Activated CD8-positive, alpha-beta T cell treated with anti-CD3 and anti-CD28 coated beads, Interleukin-2, amount 10 ng/mL, durations not matched to agents 7 days and 5 days (primary cell): ENCODE measurements around the gene PCDHB10. TPM values are rescaled to one million over a fixed set of nuclear protein-coding genes. Genes with fewer than 3 reads are reported as not detected.
"Not testable (repeated sequence)": the region's sequence is repeated elsewhere in the genome, so short reads cannot be mapped to it uniquely, and the experiment has no call there.

Experiments
- ATAC-seq: fragments of 150-1000 bp; cut with Tn5 transposase; one replicate; pipeline ENCODE4 v1.10.0; 2021; ENCODE audit warnings: moderate library complexity
- CTCF ChIA-PET: fragments of 350-600 bp; sonication (Branson Sonifier 250); formaldehyde crosslinking; loops from one replicate; lab custom pipeline; 2021; ENCODE audit warnings: antibody characterized with exemption; lab: Charles Lee
- POLR2A ChIA-PET: fragments of 350-600 bp; sonication (Branson Sonifier 250); formaldehyde crosslinking; loops from one replicate; lab custom pipeline; 2021; ENCODE audit warnings: antibody characterized with exemption; lab: Charles Lee
- DNase-seq: peaks from one replicate; pipeline ENCODE4 v3.0.0-alpha.2; 2020
- H3K27ac Mint-ChIP-seq: one replicate; pipeline ENCODE4 v1.8.0; 2021; ENCODE audit warnings: mild to moderate bottlenecking, mixed read lengths
- H3K27me3 Mint-ChIP-seq: one replicate; pipeline ENCODE4 v1.8.0; 2021; ENCODE audit warnings: low read depth, mixed read lengths
- H3K36me3 Mint-ChIP-seq: one replicate; pipeline ENCODE4 v1.8.0; 2021; ENCODE audit warnings: low read depth, mixed read lengths
- H3K4me1 Mint-ChIP-seq: one replicate; pipeline ENCODE4 v1.8.0; 2021; ENCODE audit warnings: low read depth, mixed read lengths
- H3K4me3 Mint-ChIP-seq: one replicate; pipeline ENCODE4 v1.8.0; 2021; ENCODE audit warnings: mild to moderate bottlenecking, mixed read lengths
- H3K9me3 Mint-ChIP-seq: one replicate; pipeline ENCODE4 v1.8.0; 2022; ENCODE audit warnings: mixed read lengths; ENCODE audit not compliant: insufficient read depth
- total RNA-seq, 2 experiments: library from RNA; stranded (reverse); gene quantifications; one replicate each; pipeline ENCODE4 v1.2.3, GENCODE V29; 2021

The PCDHB10 gene
- total RNA-seq, 2 experiments from 2014 or later = not detected

- H3K27ac Mint-ChIP-seq, ATAC-seq, H3K4me1 Mint-ChIP-seq, H3K4me3 Mint-ChIP-seq, H3K27me3 Mint-ChIP-seq, POLR2A ChIA-PET, H3K36me3 Mint-ChIP-seq, CTCF ChIA-PET, DNase-seq, H3K9me3 Mint-ChIP-seq: not testable (repeated sequence)
These were observed 17.7 kb upstream of the PCDHB10 start for GRCh38 chr5:141174291-141175104.

- Mint-ChIP-seq H3K36me3 (no peaks in the 10 kb centered on the region), H3K27ac (no peak overlapping the region)
These were observed 16.2 kb upstream of the PCDHB10 start for GRCh38 chr5:141175933-141176332.

GRCh38 chr5:141177577-141178191 lies 14.5 kb upstream of the PCDHB10 start, which contains the start of gene PCDHB8:
TSS of gene PCDHB8 (plus strand) at chr5:141177790. CDS start at chr5:141178035, 245 bp downstream.
- DNase-seq, CTCF ChIA-PET, H3K36me3 Mint-ChIP-seq, ATAC-seq, H3K4me3 Mint-ChIP-seq, H3K27me3 Mint-ChIP-seq, H3K4me1 Mint-ChIP-seq, POLR2A ChIA-PET, H3K27ac Mint-ChIP-seq: not testable (repeated sequence)
- peaks cover 21% of the 10 kb centered on the region for H3K9me3 Mint-ChIP-seq

More at GRCh38 chr5:141175933-141176332, 16.2 kb upstream of the PCDHB10 start:
- ChIA-PET CTCF (no interaction called here), POLR2A (no interaction called here)
- ATAC-seq (no peak), DNase-seq (no peak)
- Mint-ChIP-seq H3K9me3 (peaks cover 12% of the 10 kb centered on the region), H3K27me3 (peaks cover 1% of the 10 kb centered on the region), H3K4me3 (no peak overlapping the region), H3K4me1 (no peaks in the 10 kb centered on the region)

GRCh38 chr5:141179371-141179770 lies 12.8 kb upstream of the PCDHB10 start:
- H3K4me3 Mint-ChIP-seq, H3K36me3 Mint-ChIP-seq, DNase-seq, CTCF ChIA-PET, ATAC-seq, POLR2A ChIA-PET, H3K4me1 Mint-ChIP-seq, H3K27me3 Mint-ChIP-seq, H3K27ac Mint-ChIP-seq: not testable (repeated sequence)
- H3K9me3 Mint-ChIP-seq = peaks cover 16% of the 10 kb centered on the region

- H3K36me3 Mint-ChIP-seq, ATAC-seq, POLR2A ChIA-PET, H3K27ac Mint-ChIP-seq, H3K4me1 Mint-ChIP-seq, H3K4me3 Mint-ChIP-seq, DNase-seq, H3K27me3 Mint-ChIP-seq, CTCF ChIA-PET: not testable (repeated sequence)
- H3K9me3 Mint-ChIP-seq = peaks cover 20% of the 10 kb centered on the region
These were observed 12.3 kb upstream of the PCDHB10 start for GRCh38 chr5:141179876-141180275.

- ChIA-PET CTCF (no interaction called here), POLR2A (no interaction called here)
- Mint-ChIP-seq H3K27ac (no peak overlapping the region), H3K36me3 (peaks cover 7% of the 10 kb centered on the region), H3K9me3 (peaks cover 24% of the 10 kb centered on the region), H3K4me3 (no peak overlapping the region), H3K27me3 (peaks cover 1% of the 10 kb centered on the region), H3K4me1 (no peaks in the 10 kb centered on the region)
- DNase-seq (no peak), ATAC-seq (no peak)
These were observed 11.8 kb upstream of the PCDHB10 start for GRCh38 chr5:141180313-141180712.

GRCh38 chr5:141182248-141182647 lies 9.9 kb upstream of the PCDHB10 start, which contains the start of gene PCDHB16:
TSS of gene PCDHB16 (plus strand) at chr5:141182387. CDS start at chr5:141182560, 173 bp downstream.
- no peak for DNase-seq
- H3K27ac Mint-ChIP-seq = no peak within 1 kb of the TSS

GRCh38 chr5:141184117-141184855 lies 7.9 kb upstream of the PCDHB10 start:
- H3K4me3 Mint-ChIP-seq, POLR2A ChIA-PET, DNase-seq, ATAC-seq, CTCF ChIA-PET, H3K4me1 Mint-ChIP-seq, H3K36me3 Mint-ChIP-seq, H3K27me3 Mint-ChIP-seq, H3K27ac Mint-ChIP-seq: not testable (repeated sequence)
- peaks cover 39% of the 10 kb centered on the region for H3K9me3 Mint-ChIP-seq

More at GRCh38 chr5:141182248-141182647, 9.9 kb upstream of the PCDHB10 start, which contains the start of gene PCDHB16:
- peaks cover 34% of the 10 kb centered on the region for H3K9me3 Mint-ChIP-seq
- no peak for ATAC-seq
- H3K36me3 Mint-ChIP-seq = peaks cover 7% of the 10 kb centered on the region
- no peak within 1 kb of the TSS for H3K4me3 Mint-ChIP-seq
- ChIA-PET CTCF (interaction anchor here (0.8 kb wide), 1 partner anchor 239 kb away, joined by 3 read pairs; the partner anchor contains the start of gene PCDHGA11), POLR2A (no interaction called here)
- H3K27me3 Mint-ChIP-seq = peaks cover 1% of the 10 kb centered on the region
- H3K4me1 Mint-ChIP-seq = no peaks in the 10 kb centered on the region

- H3K36me3 Mint-ChIP-seq = peaks cover 9% of the 10 kb centered on the region
- no peak within 1 kb of the TSS for H3K4me3 Mint-ChIP-seq
- no peak within 1 kb of the TSS for H3K27ac Mint-ChIP-seq
These were observed 5.1 kb upstream of the PCDHB10 start, which contains the start of gene PCDHB9 for GRCh38 chr5:141186897-141187512. TSS of gene PCDHB9 (plus strand) at chr5:141187161. CDS start at chr5:141187319, 158 bp downstream.

GRCh38 chr5:141188682-141189081 lies 3.5 kb upstream of the PCDHB10 start:
- CTCF ChIA-PET, H3K4me1 Mint-ChIP-seq, DNase-seq, H3K27ac Mint-ChIP-seq, H3K36me3 Mint-ChIP-seq, H3K27me3 Mint-ChIP-seq, POLR2A ChIA-PET, ATAC-seq, H3K4me3 Mint-ChIP-seq: not testable (repeated sequence)
- peaks cover 36% of the 10 kb centered on the region for H3K9me3 Mint-ChIP-seq

More at GRCh38 chr5:141186897-141187512, 5.1 kb upstream of the PCDHB10 start, which contains the start of gene PCDHB9:
- CTCF ChIA-PET = interaction anchor here (0.8 to 1.5 kb wide), 8 partner anchors 9 to 377 kb away, joined by 3 to 5 read pairs (median 4); partner anchors contain the start of genes PCDHB14 and PCDHGA1
- POLR2A ChIA-PET = no interaction called here
- no peak for ATAC-seq
- Mint-ChIP-seq H3K4me1 (no peaks in the 10 kb centered on the region), H3K27me3 (peaks cover 4% of the 10 kb centered on the region), H3K9me3 (peaks cover 32% of the 10 kb centered on the region)
- peak; percentile 34 for DNase-seq

GRCh38 chr5:141189131-141189530 lies 3.0 kb upstream of the PCDHB10 start:
- H3K27me3 Mint-ChIP-seq, H3K36me3 Mint-ChIP-seq: not testable (repeated sequence)

More at GRCh38 chr5:141189131-141189530, 3.0 kb upstream of the PCDHB10 start:
- ATAC-seq, DNase-seq, CTCF ChIA-PET, H3K27ac Mint-ChIP-seq, POLR2A ChIA-PET, H3K4me1 Mint-ChIP-seq, H3K4me3 Mint-ChIP-seq: not testable (repeated sequence)
- H3K9me3 Mint-ChIP-seq = peaks cover 36% of the 10 kb centered on the region
